ENCODE results near the gene TMX2.
A peak's percentile ranks its signal among the peaks of the same experiment; 100 is the strongest.

The TMX2 gene

GRCh38 chr11:57741132-57742086, 29.0 kb downstream of the TMX2 start, which contains the start of gene SELENOH:
Gene SELENOH, plus strand, starts transcription at chr11:57741491. Its CDS starts 105 bp downstream, at chr11:57741596.
- peak within 1 kb of the TSS in 1 of 2 experiments; percentile 32 for H2BK12ac ChIP-seq (ENCODE audit: low read length in 2 of 2)
- no peaks in the 10 kb centered on the region for H3K9me3 ChIP-seq (ENCODE audit: control insufficient read depth, low read length)
- H4K8ac ChIP-seq (ENCODE audit: low read length): peak within 1 kb of the TSS; percentile 92
- under 1% methylated on average over 68 of the region's 75 CpGs for WGBS
- peaks cover 33% of the 10 kb centered on the region for H3K79me1 ChIP-seq (replicated peaks; ENCODE audit: low read length, poor library complexity, severe bottlenecking)
- H3K4me1 ChIP-seq (ENCODE audit: control insufficient read depth, insufficient read depth, low read depth, low read length): no peaks in the 10 kb centered on the region
- peak within 1 kb of the TSS; percentile 85 for H3K4me2 ChIP-seq (ENCODE audit: low read length, poor library complexity, severe bottlenecking)
- peak within 1 kb of the TSS in 1 of 2 experiments; percentile 61 for H3K23ac ChIP-seq (ENCODE audit: low read length in 2 of 2)
- no peaks in the 10 kb centered on the region for H3K27me3 ChIP-seq (ENCODE audit: control insufficient read depth in 1 of 2, insufficient read depth in 1 of 2, low read length in 2 of 2)
- peak within 1 kb of the TSS; percentile 58 for H2BK15ac ChIP-seq (ENCODE audit: low read depth, poor library complexity, severe bottlenecking)
- peak within 1 kb of the TSS; percentile 53 for H2BK5ac ChIP-seq (ENCODE audit: low read depth, low read length, poor library complexity, severe bottlenecking)
- peak within 1 kb of the TSS; percentile 89 to 90 for H3K18ac ChIP-seq (ENCODE audit: low read depth in 1 of 2, low read length in 2 of 2)
- H3K14ac ChIP-seq (ENCODE audit: low read length in 2 of 2): peak within 1 kb of the TSS in 1 of 2 experiments; percentile 89
- H2AFZ ChIP-seq (ENCODE audit: low read depth, low read length): peak within 1 kb of the TSS; percentile 84
- peaks cover 36 to 71% of the 10 kb centered on the region in 2 experiments for H3K36me3 ChIP-seq (ENCODE audit: control insufficient read depth in 1 of 2, insufficient read depth in 2 of 2, low read depth in 1 of 2, low read length in 2 of 2)
- peak within 1 kb of the TSS; percentile 95 to 99 for H3K4me3 ChIP-seq (ENCODE audit: insufficient read depth in 1 of 2, low read depth in 1 of 2, low read length in 2 of 2)
- peak within 1 kb of the TSS; percentile 5 for H2AK5ac ChIP-seq (ENCODE audit: low read length, severe bottlenecking)
- peak within 1 kb of the TSS; percentile 88 for H4K91ac ChIP-seq (ENCODE audit: low read length)
- H2BK120ac ChIP-seq (ENCODE audit: low read depth, low read length): peak within 1 kb of the TSS; percentile 45
- H3K9ac ChIP-seq (ENCODE audit: low read length): peak within 1 kb of the TSS; percentile 99
- H3K4ac ChIP-seq (ENCODE audit: low read depth in 1 of 2, low read length in 2 of 2): peak within 1 kb of the TSS; percentile 76 to 95
- peak within 1 kb of the TSS; percentile 87 for H3K27ac ChIP-seq (ENCODE audit: low read length, poor library complexity, severe bottlenecking)
- peak; percentile 97 for DNase-seq

DNA sequence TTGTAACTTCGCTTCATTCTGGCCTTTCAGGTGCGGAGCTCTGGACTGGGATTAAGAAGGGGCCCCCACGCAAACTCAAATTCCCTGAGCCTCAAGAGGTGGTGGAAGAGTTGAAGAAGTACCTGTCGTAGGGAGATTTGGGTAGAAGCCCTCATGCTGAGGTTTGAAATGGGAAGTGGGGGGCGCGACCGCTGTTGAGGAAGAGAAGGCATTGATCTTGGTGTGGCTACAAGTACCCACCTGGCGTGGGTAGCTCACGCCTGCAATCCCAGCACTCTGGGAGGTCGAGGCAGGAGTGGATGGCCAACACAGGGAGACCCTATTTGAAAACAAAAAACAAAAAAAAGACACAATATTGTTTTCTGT, 29.7 kb downstream of the TMX2 start:
- H3K23ac ChIP-seq (ENCODE audit: low read length in 2 of 2): no peak overlapping the region
- WGBS: 4% methylated on average over 9 of the region's 10 CpGs
- no peak overlapping the region for H2AK5ac ChIP-seq (ENCODE audit: low read length, severe bottlenecking)

GRCh38 chr11:57744357-57744756, 32.0 kb downstream of the TMX2 start:
- WGBS: 84% methylated on average over 2 of the region's 2 CpGs
- Histone ChIP-seq H3K4ac (ENCODE audit: low read depth in 1 of 2, low read length in 2 of 2) (no peak overlapping the region), H3K36me3 (ENCODE audit: control insufficient read depth in 1 of 2, insufficient read depth in 2 of 2, low read depth in 1 of 2, low read length in 2 of 2) (peaks cover 28 to 76% of the 10 kb centered on the region in 2 experiments), H2BK12ac (ENCODE audit: low read length in 2 of 2) (no peak overlapping the region), H3K4me1 (ENCODE audit: control insufficient read depth, insufficient read depth, low read depth, low read length) (no peaks in the 10 kb centered on the region), H2BK5ac (ENCODE audit: low read depth, low read length, poor library complexity, severe bottlenecking) (no peak overlapping the region), H3K4me3 (ENCODE audit: insufficient read depth in 1 of 2, low read depth in 1 of 2, low read length in 2 of 2) (no peak overlapping the region), H4K8ac (ENCODE audit: low read length) (no peak overlapping the region), H2BK120ac (ENCODE audit: low read depth, low read length) (no peak overlapping the region), H2BK15ac (ENCODE audit: low read depth, poor library complexity, severe bottlenecking) (no peak overlapping the region), H3K9ac (ENCODE audit: low read length) (no peak overlapping the region), H3K14ac (ENCODE audit: low read length in 2 of 2) (no peak overlapping the region), H3K18ac (ENCODE audit: low read depth in 1 of 2, low read length in 2 of 2) (no peak overlapping the region), H4K91ac (ENCODE audit: low read length) (no peak overlapping the region), H3K27ac (ENCODE audit: low read length, poor library complexity, severe bottlenecking) (no peak overlapping the region), H2AFZ (ENCODE audit: low read depth, low read length) (no peak overlapping the region), H3K27me3 (ENCODE audit: control insufficient read depth in 1 of 2, insufficient read depth in 1 of 2, low read length in 2 of 2) (no peaks in the 10 kb centered on the region), H3K9me3 (ENCODE audit: control insufficient read depth, low read length) (no peaks in the 10 kb centered on the region), H3K79me1 (replicated peaks; ENCODE audit: low read length, poor library complexity, severe bottlenecking) (peaks cover 29% of the 10 kb centered on the region), H3K23ac (ENCODE audit: low read length in 2 of 2) (peak overlapping the region in 1 of 2 experiments; percentile 40), H2AK5ac (ENCODE audit: low read length, severe bottlenecking) (no peak overlapping the region), H3K4me2 (ENCODE audit: low read length, poor library complexity, severe bottlenecking) (no peak overlapping the region)
- DNase-seq: no peak

More for the DNA sequence above, 29.7 kb downstream of the TMX2 start:
- peak overlapping the region; percentile 81 for H3K4me2 ChIP-seq (ENCODE audit: low read length, poor library complexity, severe bottlenecking)
- no peak for DNase-seq
- H2AFZ ChIP-seq (ENCODE audit: low read depth, low read length): no peak overlapping the region
- H3K4ac ChIP-seq (ENCODE audit: low read depth in 1 of 2, low read length in 2 of 2): peak overlapping the region; percentile 76 to 95
- H3K9ac ChIP-seq (ENCODE audit: low read length): peak overlapping the region; percentile 99
- H3K18ac ChIP-seq (ENCODE audit: low read depth in 1 of 2, low read length in 2 of 2): peak overlapping the region; percentile 52 to 90
- peak overlapping the region; percentile 95 to 99 for H3K4me3 ChIP-seq (ENCODE audit: insufficient read depth in 1 of 2, low read depth in 1 of 2, low read length in 2 of 2)
- peak overlapping the region; percentile 87 for H3K27ac ChIP-seq (ENCODE audit: low read length, poor library complexity, severe bottlenecking)
- no peak overlapping the region for H4K91ac ChIP-seq (ENCODE audit: low read length)
- H2BK5ac ChIP-seq (ENCODE audit: low read depth, low read length, poor library complexity, severe bottlenecking): no peak overlapping the region
- peak overlapping the region in 1 of 2 experiments; percentile 57 for H3K14ac ChIP-seq (ENCODE audit: low read length in 2 of 2)
- peaks cover 35% of the 10 kb centered on the region for H3K79me1 ChIP-seq (replicated peaks; ENCODE audit: low read length, poor library complexity, severe bottlenecking)
- no peak overlapping the region for H4K8ac ChIP-seq (ENCODE audit: low read length)
- H3K36me3 ChIP-seq (ENCODE audit: control insufficient read depth in 1 of 2, insufficient read depth in 2 of 2, low read depth in 1 of 2, low read length in 2 of 2): peaks cover 36 to 78% of the 10 kb centered on the region in 2 experiments
- H3K27me3 ChIP-seq (ENCODE audit: control insufficient read depth in 1 of 2, insufficient read depth in 1 of 2, low read length in 2 of 2): no peaks in the 10 kb centered on the region
- no peak overlapping the region for H2BK120ac ChIP-seq (ENCODE audit: low read depth, low read length)
- H3K9me3 ChIP-seq (ENCODE audit: control insufficient read depth, low read length): no peaks in the 10 kb centered on the region
- H3K4me1 ChIP-seq (ENCODE audit: control insufficient read depth, insufficient read depth, low read depth, low read length): no peaks in the 10 kb centered on the region
- no peak overlapping the region for H2BK15ac ChIP-seq (ENCODE audit: low read depth, poor library complexity, severe bottlenecking)
- peak overlapping the region in 1 of 2 experiments; percentile 7 for H2BK12ac ChIP-seq (ENCODE audit: low read length in 2 of 2)

- Histone ChIP-seq H4K8ac (ENCODE audit: low read length) (no peak overlapping the region), H4K91ac (ENCODE audit: low read length) (no peak overlapping the region), H3K4ac (ENCODE audit: low read depth in 1 of 2, low read length in 2 of 2) (no peak overlapping the region), H3K4me3 (ENCODE audit: insufficient read depth in 1 of 2, low read depth in 1 of 2, low read length in 2 of 2) (no peak overlapping the region), H2BK12ac (ENCODE audit: low read length in 2 of 2) (no peak overlapping the region), H3K79me1 (replicated peaks; ENCODE audit: low read length, poor library complexity, severe bottlenecking) (peaks cover 29% of the 10 kb centered on the region), H3K18ac (ENCODE audit: low read depth in 1 of 2, low read length in 2 of 2) (no peak overlapping the region), H2BK5ac (ENCODE audit: low read depth, low read length, poor library complexity, severe bottlenecking) (no peak overlapping the region), H3K23ac (ENCODE audit: low read length in 2 of 2) (no peak overlapping the region), H3K4me1 (ENCODE audit: control insufficient read depth, insufficient read depth, low read depth, low read length) (no peaks in the 10 kb centered on the region), H3K9me3 (ENCODE audit: control insufficient read depth, low read length) (no peaks in the 10 kb centered on the region), H3K4me2 (ENCODE audit: low read length, poor library complexity, severe bottlenecking) (no peak overlapping the region), H3K27ac (ENCODE audit: low read length, poor library complexity, severe bottlenecking) (no peak overlapping the region), H3K9ac (ENCODE audit: low read length) (no peak overlapping the region), H3K36me3 (ENCODE audit: control insufficient read depth in 1 of 2, insufficient read depth in 2 of 2, low read depth in 1 of 2, low read length in 2 of 2) (peaks cover 26 to 72% of the 10 kb centered on the region in 2 experiments), H2AFZ (ENCODE audit: low read depth, low read length) (no peak overlapping the region), H2AK5ac (ENCODE audit: low read length, severe bottlenecking) (no peak overlapping the region), H3K27me3 (ENCODE audit: control insufficient read depth in 1 of 2, insufficient read depth in 1 of 2, low read length in 2 of 2) (no peaks in the 10 kb centered on the region), H2BK120ac (ENCODE audit: low read depth, low read length) (no peak overlapping the region), H2BK15ac (ENCODE audit: low read depth, poor library complexity, severe bottlenecking) (peak overlapping the region; percentile 61), H3K14ac (ENCODE audit: low read length in 2 of 2) (no peak overlapping the region)
- no peak for DNase-seq
- WGBS: 96% methylated on average over 5 of the region's 5 CpGs
These were observed 32.8 kb downstream of the TMX2 start for GRCh38 chr11:57745206-57745605.

Measured in mesenchymal stem cell (in vitro differentiated cells and primary cell).